GM19438 (cell line): ENCODE results near the gene WDR5B.
"Not testable (repeated sequence)": the region's sequence is repeated elsewhere in the genome, so short reads cannot be mapped to it uniquely, and the experiment has no call there.

Experiments used
- ATAC-seq: cut with Tn5 transposase; IDR thresholded peaks from one replicate; pipeline ENCODE4 v1.9.1; 2021; ENCODE audit warnings: low read depth; ENCODE audit not compliant: unreplicated experiment

The WDR5B gene

GRCh38 chr3:122377975-122378374 is 37.9 kb downstream of the WDR5B start:
- ATAC-seq: no peak

- ATAC-seq: no peak
Observed at GRCh38 chr3:122374034-122374433, 41.8 kb downstream of the WDR5B start.

GRCh38 chr3:122366379-122366749 is 49.5 kb downstream of the WDR5B start:
- ATAC-seq: no peak

GRCh38 chr3:122365582-122366378 is 50.1 kb downstream of the WDR5B start:
- ATAC-seq: not testable (repeated sequence)

- no peak for ATAC-seq
Observed at GRCh38 chr3:122365073-122365472, 50.8 kb downstream of the WDR5B start.

- ATAC-seq: no peak
Observed at GRCh38 chr3:122364490-122364889, 51.4 kb downstream of the WDR5B start.
